ENCODE data around the gene CFAP157. TPM values are rescaled to one million over a fixed set of nuclear protein-coding genes. Genes with fewer than 3 reads are reported as not detected.

The CFAP157 gene
- total RNA-seq, 1 donor from 2014 or later: 0.26 TPM

DNA sequence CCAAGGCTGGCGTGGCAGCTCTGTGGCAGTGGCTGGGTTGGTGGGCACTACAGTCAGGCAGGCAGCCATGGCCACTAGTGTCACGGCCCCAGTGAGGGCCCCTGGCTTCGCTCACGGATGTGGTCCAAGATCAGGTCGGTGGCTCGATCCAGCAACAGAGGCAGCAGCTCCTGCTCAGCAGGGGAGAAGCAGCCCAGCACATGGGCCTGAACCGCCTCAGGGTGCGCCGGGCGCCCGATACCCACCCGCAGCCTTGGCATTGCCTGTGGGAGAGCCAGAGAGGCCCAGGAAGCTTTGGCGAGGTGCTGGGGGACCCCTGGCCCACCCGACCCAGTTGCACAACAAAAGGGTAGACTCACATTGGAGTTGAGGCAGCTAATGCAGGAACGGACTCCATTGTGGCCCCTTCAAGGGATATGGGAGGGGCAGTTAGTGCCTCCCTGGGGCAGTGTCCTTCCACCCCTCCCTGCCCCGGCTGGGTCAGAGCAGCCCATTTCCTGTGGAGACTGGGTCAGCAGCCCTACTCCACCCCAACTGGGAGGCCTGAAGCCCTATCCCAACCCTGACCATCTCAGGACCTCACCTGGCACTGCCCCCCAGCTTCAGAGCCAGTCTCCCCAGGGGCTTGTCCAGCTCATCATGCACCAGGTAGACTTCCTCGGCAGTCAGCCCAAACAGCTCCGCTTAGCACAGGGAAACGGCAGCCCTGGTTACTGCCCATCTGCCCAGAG lies 7.4 kb downstream of the CFAP157 start:
- Mint-ChIP-seq H3K4me3 (peak overlapping the region; percentile 76), H3K27me3 (ENCODE audit: insufficient read depth) (peaks cover 2% of the 10 kb centered on the region), H3K36me3 (ENCODE audit: low read depth) (no peaks in the 10 kb centered on the region), H3K27ac (no peak overlapping the region), H3K9me3 (no peaks in the 10 kb centered on the region), H3K4me1 (ENCODE audit: low read depth) (peaks cover 18% of the 10 kb centered on the region)
- intact Hi-C loops (cut with micrococcal nuclease): loop anchor here (2.0 kb wide), 1 partner anchor 101 kb away; the partner anchor contains the start of gene STXBP1
- DNase-seq (ENCODE audit: low spot score): no peak

DNA sequence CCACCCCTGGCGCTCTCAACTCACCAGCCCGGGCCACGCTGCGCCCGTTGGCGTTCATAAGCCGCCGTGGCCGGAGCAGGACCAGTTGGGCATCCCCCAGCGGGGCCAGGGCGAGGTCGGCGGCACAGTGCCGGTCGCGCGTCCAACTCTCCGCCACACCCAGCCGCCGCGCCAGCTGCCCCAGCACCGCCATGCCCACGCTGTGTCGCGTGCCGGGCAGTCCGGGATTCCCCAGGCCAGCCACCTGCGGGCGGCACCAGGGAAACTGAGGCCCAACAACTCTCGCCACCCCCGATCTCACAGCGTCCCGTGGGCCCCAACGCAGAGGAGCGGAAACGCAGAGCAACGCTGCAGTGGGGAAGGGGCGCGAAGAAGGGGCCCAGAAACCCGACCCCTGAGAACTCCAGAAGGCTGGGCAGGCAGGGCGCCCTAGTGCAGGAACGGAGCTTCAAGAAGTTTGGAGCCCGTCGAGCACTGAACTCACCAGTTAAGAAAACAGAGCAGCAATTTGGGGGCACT lies 8.2 kb downstream of the CFAP157 start:
- peak; percentile 13 for DNase-seq (ENCODE audit: low spot score)
- Mint-ChIP-seq H3K27me3 (ENCODE audit: insufficient read depth) (peaks cover 2% of the 10 kb centered on the region), H3K9me3 (no peaks in the 10 kb centered on the region), H3K27ac (peak overlapping the region; percentile 98), H3K4me1 (ENCODE audit: low read depth) (peaks cover 23% of the 10 kb centered on the region), H3K4me3 (peak overlapping the region; percentile 98), H3K36me3 (ENCODE audit: low read depth) (no peaks in the 10 kb centered on the region)
- intact Hi-C loops (cut with micrococcal nuclease): loop anchor here (1.0 to 2.0 kb wide), 5 partner anchors 16 to 264 kb away; partner anchors contain the start of genes LRSAM1, RPL12, STXBP1 and TOR2A

- Mint-ChIP-seq H3K27ac (peak within 1 kb of the TSS; percentile 98), H3K27me3 (ENCODE audit: insufficient read depth) (peaks cover 2% of the 10 kb centered on the region), H3K9me3 (no peaks in the 10 kb centered on the region), H3K4me3 (peak within 1 kb of the TSS; percentile 98), H3K36me3 (ENCODE audit: low read depth) (no peaks in the 10 kb centered on the region), H3K4me1 (ENCODE audit: low read depth) (peaks cover 28% of the 10 kb centered on the region)
- peak; percentile 97 for DNase-seq (ENCODE audit: low spot score)
- intact Hi-C loops (cut with micrococcal nuclease): loop anchor here (1.0 to 2.0 kb wide), 5 partner anchors 16 to 264 kb away; partner anchors contain the start of genes LRSAM1, RPL12, STXBP1 and TOR2A
Measured at GRCh38 chr9:127715470-127716337, 8.9 kb downstream of the CFAP157 start, which contains the start of the genes PTRH1 and TTC16. Gene PTRH1 (minus strand): TSS chr9:127715663. CDS start chr9:127715639, 24 bp downstream. Gene TTC16 (plus strand): TSS chr9:127716079. CDS start chr9:127716146, 67 bp downstream.

- no peak for DNase-seq (ENCODE audit: low spot score)
- Mint-ChIP-seq H3K4me1 (ENCODE audit: low read depth) (peaks cover 22% of the 10 kb centered on the region), H3K27me3 (ENCODE audit: insufficient read depth) (peaks cover 2% of the 10 kb centered on the region), H3K36me3 (ENCODE audit: low read depth) (no peaks in the 10 kb centered on the region), H3K9me3 (no peaks in the 10 kb centered on the region), H3K4me3 (peak overlapping the region; percentile 98), H3K27ac (peak overlapping the region; percentile 98)
- intact Hi-C loops (cut with micrococcal nuclease): no loop called here
Measured at GRCh38 chr9:127716412-127716811, 9.6 kb downstream of the CFAP157 start.

- no peak for DNase-seq (ENCODE audit: low spot score)
- H3K36me3 Mint-ChIP-seq (ENCODE audit: low read depth): no peaks in the 10 kb centered on the region
- H3K4me1 Mint-ChIP-seq (ENCODE audit: low read depth): peaks cover 21% of the 10 kb centered on the region
- no peak overlapping the region for H3K27ac Mint-ChIP-seq
- H3K9me3 Mint-ChIP-seq: no peaks in the 10 kb centered on the region
- H3K4me3 Mint-ChIP-seq: peak overlapping the region; percentile 31
- H3K27me3 Mint-ChIP-seq (ENCODE audit: insufficient read depth): peaks cover 2% of the 10 kb centered on the region
- intact Hi-C loops (cut with micrococcal nuclease): no loop called here
Measured at GRCh38 chr9:127717766-127718165, 11.0 kb downstream of the CFAP157 start.

DNA sequence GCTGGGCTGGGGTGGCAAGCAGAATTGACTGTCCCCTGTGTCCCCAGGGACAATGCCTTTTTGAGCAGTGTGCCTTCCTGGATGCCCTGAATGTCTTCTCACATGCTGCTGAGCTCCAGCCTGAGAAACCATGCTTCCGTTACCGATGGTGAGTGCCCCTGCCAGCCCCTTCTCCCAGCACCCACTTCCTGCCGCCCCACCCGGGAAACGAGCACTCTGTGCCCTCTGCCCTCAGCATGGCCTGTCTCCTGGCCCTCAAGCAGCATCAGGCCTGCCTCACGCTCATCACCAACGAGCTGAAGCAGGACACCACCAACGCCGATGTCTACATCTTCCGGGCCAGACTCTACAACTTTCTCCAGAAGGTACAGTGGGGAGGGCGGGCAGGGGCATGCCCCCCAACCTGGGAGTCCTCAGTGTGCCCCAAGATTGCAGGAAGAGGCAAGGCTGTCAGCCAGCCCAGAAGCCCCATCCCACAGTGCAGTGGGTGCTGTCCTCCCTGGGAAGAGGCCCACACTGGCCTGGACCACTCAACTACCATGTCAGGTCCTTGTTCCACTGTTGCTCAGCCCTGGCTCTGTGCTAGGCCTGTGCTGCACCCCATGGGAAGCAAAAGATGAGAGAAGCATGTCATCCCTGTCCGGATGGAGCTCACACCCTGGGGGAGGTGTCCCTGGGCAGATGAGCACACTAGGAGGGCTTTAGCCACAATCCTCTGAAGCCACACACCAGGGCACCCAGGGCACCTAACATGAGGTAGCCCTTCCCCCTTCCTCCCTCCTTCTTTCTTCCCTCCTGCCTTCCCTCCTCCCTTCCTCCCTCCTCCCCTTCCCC lies 13.5 kb downstream of the CFAP157 start:
- H3K4me3 Mint-ChIP-seq: no peak overlapping the region
- intact Hi-C loops (cut with micrococcal nuclease): no loop called here
- H3K27ac Mint-ChIP-seq: peak overlapping the region; percentile 18
- peaks cover 21% of the 10 kb centered on the region for H3K4me1 Mint-ChIP-seq (ENCODE audit: low read depth)
- H3K9me3 Mint-ChIP-seq: no peaks in the 10 kb centered on the region
- DNase-seq (ENCODE audit: low spot score): no peak
- H3K36me3 Mint-ChIP-seq (ENCODE audit: low read depth): no peaks in the 10 kb centered on the region
- peaks cover 2% of the 10 kb centered on the region for H3K27me3 Mint-ChIP-seq (ENCODE audit: insufficient read depth)

- peaks cover 15% of the 10 kb centered on the region for H3K4me1 Mint-ChIP-seq (ENCODE audit: low read depth)
- H3K27me3 Mint-ChIP-seq (ENCODE audit: insufficient read depth): no peaks in the 10 kb centered on the region
- no peak overlapping the region for H3K4me3 Mint-ChIP-seq
- no peak for DNase-seq (ENCODE audit: low spot score)
- H3K36me3 Mint-ChIP-seq (ENCODE audit: low read depth): no peaks in the 10 kb centered on the region
- H3K27ac Mint-ChIP-seq: peak overlapping the region; percentile 70
- intact Hi-C loops (cut with micrococcal nuclease): no loop called here
- no peaks in the 10 kb centered on the region for H3K9me3 Mint-ChIP-seq
Measured at GRCh38 chr9:127720865-127721227, 14.1 kb downstream of the CFAP157 start.

- DNase-seq (ENCODE audit: low spot score): no peak
- peaks cover 10% of the 10 kb centered on the region for H3K4me1 Mint-ChIP-seq (ENCODE audit: low read depth)
- intact Hi-C loops (cut with micrococcal nuclease): no loop called here
- H3K4me3 Mint-ChIP-seq: no peak overlapping the region
- no peaks in the 10 kb centered on the region for H3K9me3 Mint-ChIP-seq
- no peak overlapping the region for H3K27ac Mint-ChIP-seq
- H3K36me3 Mint-ChIP-seq (ENCODE audit: low read depth): no peaks in the 10 kb centered on the region
- no peaks in the 10 kb centered on the region for H3K27me3 Mint-ChIP-seq (ENCODE audit: insufficient read depth)
Measured at GRCh38 chr9:127721391-127721821, 14.6 kb downstream of the CFAP157 start.

DNA sequence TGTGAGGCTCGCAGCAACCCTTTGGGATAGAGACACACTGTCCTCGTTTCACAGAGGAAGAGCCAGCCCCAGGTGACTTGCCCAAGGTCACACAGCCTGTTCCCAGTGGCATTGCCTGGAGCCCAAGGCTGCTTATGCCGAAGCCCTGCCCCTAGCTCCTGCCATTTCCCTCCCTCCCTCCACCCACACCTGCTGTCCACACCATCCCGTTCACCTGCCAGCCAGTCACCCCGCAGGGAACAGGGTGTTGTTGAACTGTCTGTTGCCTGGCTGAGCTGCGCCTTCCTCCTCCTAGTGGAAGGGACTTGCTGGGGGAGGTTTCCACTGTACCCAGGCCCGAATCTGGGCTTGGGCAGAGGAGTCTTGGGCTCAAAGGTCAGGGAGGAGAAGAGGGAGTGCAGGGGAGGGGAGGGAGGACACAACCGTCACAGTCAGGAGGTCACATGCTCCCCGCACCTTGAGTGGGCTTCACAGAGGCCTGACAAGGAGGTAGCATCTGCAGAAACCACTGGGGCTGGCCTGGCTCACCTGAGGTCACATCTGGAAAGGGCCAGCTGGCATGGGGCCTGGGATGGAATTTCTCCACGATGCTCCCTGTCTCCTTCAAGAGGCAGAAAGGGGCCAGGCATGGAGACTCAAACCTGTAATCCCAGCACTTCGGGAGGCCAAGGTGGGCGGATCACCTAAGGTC lies 15.4 kb downstream of the CFAP157 start:
- no peak overlapping the region for H3K4me3 Mint-ChIP-seq
- no peaks in the 10 kb centered on the region for H3K27me3 Mint-ChIP-seq (ENCODE audit: insufficient read depth)
- no peak for DNase-seq (ENCODE audit: low spot score)
- no peak overlapping the region for H3K27ac Mint-ChIP-seq
- intact Hi-C loops (cut with micrococcal nuclease): no loop called here
- H3K4me1 Mint-ChIP-seq (ENCODE audit: low read depth): peaks cover 10% of the 10 kb centered on the region
- H3K9me3 Mint-ChIP-seq: no peaks in the 10 kb centered on the region
- no peaks in the 10 kb centered on the region for H3K36me3 Mint-ChIP-seq (ENCODE audit: low read depth)

DNA sequence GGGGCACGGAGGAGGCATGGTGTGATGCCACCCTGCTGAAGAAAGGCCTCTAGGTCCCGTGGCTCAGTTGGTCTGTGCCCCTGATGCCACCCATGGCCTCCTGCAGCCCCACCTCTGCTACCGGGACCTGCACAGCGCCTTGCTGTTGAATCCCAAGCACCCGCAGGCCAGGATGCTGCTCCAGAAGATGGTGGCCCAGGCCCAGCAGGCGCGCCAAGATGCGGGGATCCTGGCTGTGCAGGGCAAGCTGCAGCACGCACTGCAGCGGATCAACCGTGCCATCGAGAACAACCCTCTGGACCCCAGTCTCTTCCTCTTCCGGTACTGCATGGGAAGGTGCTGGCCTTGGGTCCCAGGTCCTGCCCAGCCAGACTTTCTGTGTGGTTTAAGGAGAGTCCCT lies 16.2 kb downstream of the CFAP157 start:
- H3K9me3 Mint-ChIP-seq: no peaks in the 10 kb centered on the region
- peaks cover 10% of the 10 kb centered on the region for H3K4me1 Mint-ChIP-seq (ENCODE audit: low read depth)
- no peaks in the 10 kb centered on the region for H3K27me3 Mint-ChIP-seq (ENCODE audit: insufficient read depth)
- no peak overlapping the region for H3K4me3 Mint-ChIP-seq
- no peaks in the 10 kb centered on the region for H3K36me3 Mint-ChIP-seq (ENCODE audit: low read depth)
- intact Hi-C loops (cut with micrococcal nuclease): no loop called here
- no peak for DNase-seq (ENCODE audit: low spot score)
- H3K27ac Mint-ChIP-seq: no peak overlapping the region

- Mint-ChIP-seq H3K4me3 (no peak overlapping the region), H3K27ac (no peak overlapping the region), H3K9me3 (no peaks in the 10 kb centered on the region), H3K27me3 (ENCODE audit: insufficient read depth) (no peaks in the 10 kb centered on the region), H3K4me1 (ENCODE audit: low read depth) (peaks cover 10% of the 10 kb centered on the region), H3K36me3 (ENCODE audit: low read depth) (no peaks in the 10 kb centered on the region)
- DNase-seq (ENCODE audit: low spot score): no peak
- intact Hi-C loops (cut with micrococcal nuclease): no loop called here
Measured at GRCh38 chr9:127723444-127723843, 16.7 kb downstream of the CFAP157 start.

DNA sequence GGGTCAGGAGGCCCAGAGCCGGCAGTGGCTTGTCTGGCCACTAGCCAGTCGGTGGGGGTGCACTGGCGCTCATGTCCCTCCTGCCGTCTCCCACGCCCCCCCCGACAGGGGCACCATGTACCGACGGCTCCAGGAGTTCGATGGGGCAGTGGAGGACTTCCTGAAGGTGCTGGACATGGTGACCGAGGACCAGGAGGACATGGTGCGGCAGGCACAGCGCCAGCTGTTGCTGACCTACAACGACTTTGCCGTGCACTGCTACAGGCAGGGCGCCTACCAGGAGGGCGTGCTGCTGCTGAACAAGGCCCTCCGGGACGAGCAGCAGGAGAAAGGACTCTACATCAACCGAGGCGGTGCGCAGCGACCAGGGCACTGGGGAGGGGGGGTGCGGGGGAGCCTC lies 17.2 kb downstream of the CFAP157 start:
- no peaks in the 10 kb centered on the region for H3K9me3 Mint-ChIP-seq
- no peaks in the 10 kb centered on the region for H3K36me3 Mint-ChIP-seq (ENCODE audit: low read depth)

More for the DNA sequence above, 17.2 kb downstream of the CFAP157 start:
- DNase-seq (ENCODE audit: low spot score): no peak
- intact Hi-C loops (cut with micrococcal nuclease): no loop called here
- Mint-ChIP-seq H3K27me3 (ENCODE audit: insufficient read depth) (no peaks in the 10 kb centered on the region), H3K27ac (no peak overlapping the region), H3K4me1 (ENCODE audit: low read depth) (peaks cover 10% of the 10 kb centered on the region), H3K4me3 (no peak overlapping the region)

Data from activated T-helper 1 cell treated with anti-CD3 and anti-CD28 coated beads, Interleukin-12 subunit alpha, Interleukin-12 subunit beta, Interleukin-2, Interleukin-4 antibody, amounts not matched to agents 30 ng/mL and 10 ng/mL and 1 ng/mL, durations not matched to agents 14 hours and 24 hours and 36 hours (primary cell).